B cell (primary cell): ENCODE measurements around the gene REV1.

Experiments
- EZH2 ChIP-seq: IDR thresholded peaks from 2 replicates; pipeline ENCODE4 v1.6.1; 2012; ENCODE audit warnings: borderline replicate concordance, low read depth, mild to moderate bottlenecking, moderate library complexity, low read length; ENCODE audit not compliant: insufficient read depth, poor library complexity, severe bottlenecking
- TF ChIP-seq, protein P1 (sequence below): fragments of 200-600 bp; IDR thresholded peaks from one replicate; pipeline ENCODE4 v1.8.0; 2022; ENCODE audit warnings: antibody characterized with exemption, mild to moderate bottlenecking

GRCh38 chr2:99406137-99406536 lies 83.7 kb downstream of the REV1 start:
- TF ChIP-seq, protein P1, sequence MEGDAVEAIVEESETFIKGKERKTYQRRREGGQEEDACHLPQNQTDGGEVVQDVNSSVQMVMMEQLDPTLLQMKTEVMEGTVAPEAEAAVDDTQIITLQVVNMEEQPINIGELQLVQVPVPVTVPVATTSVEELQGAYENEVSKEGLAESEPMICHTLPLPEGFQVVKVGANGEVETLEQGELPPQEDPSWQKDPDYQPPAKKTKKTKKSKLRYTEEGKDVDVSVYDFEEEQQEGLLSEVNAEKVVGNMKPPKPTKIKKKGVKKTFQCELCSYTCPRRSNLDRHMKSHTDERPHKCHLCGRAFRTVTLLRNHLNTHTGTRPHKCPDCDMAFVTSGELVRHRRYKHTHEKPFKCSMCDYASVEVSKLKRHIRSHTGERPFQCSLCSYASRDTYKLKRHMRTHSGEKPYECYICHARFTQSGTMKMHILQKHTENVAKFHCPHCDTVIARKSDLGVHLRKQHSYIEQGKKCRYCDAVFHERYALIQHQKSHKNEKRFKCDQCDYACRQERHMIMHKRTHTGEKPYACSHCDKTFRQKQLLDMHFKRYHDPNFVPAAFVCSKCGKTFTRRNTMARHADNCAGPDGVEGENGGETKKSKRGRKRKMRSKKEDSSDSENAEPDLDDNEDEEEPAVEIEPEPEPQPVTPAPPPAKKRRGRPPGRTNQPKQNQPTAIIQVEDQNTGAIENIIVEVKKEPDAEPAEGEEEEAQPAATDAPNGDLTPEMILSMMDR: no peak
- no peak for TF ChIP-seq EZH2
